Ovary (tissue), 3 donors: Measurements from ENCODE around the gene PLCB4.

Source experiments
- CTCF ChIP-seq, 3 donors: fragments of 450-650 bp in 2 of 3; fragments of 200-600 bp in 1 of 3; IDR thresholded peaks; one replicate each; pipeline versions ENCODE4 v1.5.1 to v1.8.0; 2016 to 2022; ENCODE audit warnings: antibody characterized with exemption in 3 of 3, mild to moderate bottlenecking in 1 of 3
- EP300 ChIP-seq: sonication (generic); formaldehyde crosslinking; IDR thresholded peaks from one replicate; pipeline ENCODE4 v1.6.1; 2017; ENCODE audit warnings: antibody characterized with exemption
- POLR2A ChIP-seq: fragments of 450-650 bp; IDR thresholded peaks from one replicate; pipeline ENCODE4 v1.6.1; 2017; ENCODE audit warnings: antibody characterized with exemption, mild to moderate bottlenecking, moderate library complexity
- donor health status: DM: no; HTN: no; CAD: no.

- TF ChIP-seq EP300 (no peak), POLR2A (no peak), CTCF (IDR thresholded peaks at IDR 0.05) (no peak)
Observed at GRCh38 chr20:9200196-9200595, 131.3 kb downstream of the PLCB4 start.
